EL (cell line): ENCODE data around the gene IQGAP3.

Experiments
- DNase-seq: peaks from one replicate; pipeline ENCODE4 v3.0.0-alpha.2; 2016

IQGAP3 gene

GRCh38 chr1:156538711-156539440 lies 33.5 kb downstream of the IQGAP3 start:
- DNase-seq, result no peak

- no peak for DNase-seq
Observed at GRCh38 chr1:156537027-156537426, 35.3 kb downstream of the IQGAP3 start.

- DNase-seq, result no peak
Observed at GRCh38 chr1:156534424-156535060, 37.8 kb downstream of the IQGAP3 start.

GRCh38 chr1:156533568-156534220 lies 38.7 kb downstream of the IQGAP3 start:
- DNase-seq, result no peak

- no peak for DNase-seq
Observed at GRCh38 chr1:156532374-156532773, 40.0 kb downstream of the IQGAP3 start.

GRCh38 chr1:156530006-156530405 lies 42.4 kb downstream of the IQGAP3 start:
- DNase-seq, result no peak

GRCh38 chr1:156528875-156529425 lies 43.4 kb downstream of the IQGAP3 start:
- DNase-seq, result no peak

GRCh38 chr1:156528231-156528630 lies 44.1 kb downstream of the IQGAP3 start:
- no peak for DNase-seq

GRCh38 chr1:156527584-156527983 lies 44.8 kb downstream of the IQGAP3 start:
- DNase-seq, result no peak

- DNase-seq, result no peak
Observed at GRCh38 chr1:156525856-156526489, 46.4 kb downstream of the IQGAP3 start.

GRCh38 chr1:156525071-156525501 lies 47.3 kb downstream of the IQGAP3 start:
- no peak for DNase-seq

GRCh38 chr1:156524481-156524869 lies 47.9 kb downstream of the IQGAP3 start:
- no peak for DNase-seq

GRCh38 chr1:156523801-156524480 lies 48.4 kb downstream of the IQGAP3 start:
- DNase-seq, result no peak

- no peak for DNase-seq
Observed at GRCh38 chr1:156522443-156522970, 49.9 kb downstream of the IQGAP3 start.

- no peak for DNase-seq
Observed at GRCh38 chr1:156517748-156518147, 54.6 kb downstream of the IQGAP3 start.

GRCh38 chr1:156516821-156517220 lies 55.5 kb downstream of the IQGAP3 start:
- no peak for DNase-seq

- no peak for DNase-seq
Observed at GRCh38 chr1:156515956-156516355, 56.4 kb downstream of the IQGAP3 start.

GRCh38 chr1:156513185-156513584 lies 59.2 kb downstream of the IQGAP3 start:
- DNase-seq, result no peak

- no peak for DNase-seq
Observed at GRCh38 chr1:156511644-156512043, 60.7 kb downstream of the IQGAP3 start.

GRCh38 chr1:156510709-156511108 lies 61.7 kb downstream of the IQGAP3 start:
- peak; percentile 78 for DNase-seq

- DNase-seq, result no peak
Observed at GRCh38 chr1:156509424-156510034, 62.8 kb downstream of the IQGAP3 start.

- DNase-seq, result no peak
Observed at GRCh38 chr1:156508955-156509234, 63.5 kb downstream of the IQGAP3 start.
